Measurements from ENCODE around the gene SAMM50. TPM values are rescaled to one million over a fixed set of nuclear protein-coding genes. Genes with fewer than 3 reads are reported as not detected.

Gene SAMM50
- total RNA-seq, 2 experiments from 2014 or later, result 41.9 to 42.4 TPM

GRCh38 chr22:44031158-44031952, 76.1 kb downstream of the SAMM50 start:
- H3K9me3 Mint-ChIP-seq, result no peaks in the 10 kb centered on the region
- no peaks in the 10 kb centered on the region for H3K27me3 Mint-ChIP-seq
- no peaks in the 10 kb centered on the region for H3K36me3 Mint-ChIP-seq (ENCODE audit: low read depth)
- POLR2A ChIA-PET, result no interaction called here
- peak; percentile 37 for DNase-seq
- H3K27ac Mint-ChIP-seq, result peak overlapping the region; percentile 64
- H3K4me1 Mint-ChIP-seq, result peaks cover 36% of the 10 kb centered on the region
- CTCF ChIA-PET, result interaction anchor here (0.8 to 1.1 kb wide), 2 partner anchors 35 to 38 kb away, joined by 3 read pairs; no protein-coding TSS in a partner anchor
- H3K4me3 Mint-ChIP-seq, result peak overlapping the region; percentile 16

DNA sequence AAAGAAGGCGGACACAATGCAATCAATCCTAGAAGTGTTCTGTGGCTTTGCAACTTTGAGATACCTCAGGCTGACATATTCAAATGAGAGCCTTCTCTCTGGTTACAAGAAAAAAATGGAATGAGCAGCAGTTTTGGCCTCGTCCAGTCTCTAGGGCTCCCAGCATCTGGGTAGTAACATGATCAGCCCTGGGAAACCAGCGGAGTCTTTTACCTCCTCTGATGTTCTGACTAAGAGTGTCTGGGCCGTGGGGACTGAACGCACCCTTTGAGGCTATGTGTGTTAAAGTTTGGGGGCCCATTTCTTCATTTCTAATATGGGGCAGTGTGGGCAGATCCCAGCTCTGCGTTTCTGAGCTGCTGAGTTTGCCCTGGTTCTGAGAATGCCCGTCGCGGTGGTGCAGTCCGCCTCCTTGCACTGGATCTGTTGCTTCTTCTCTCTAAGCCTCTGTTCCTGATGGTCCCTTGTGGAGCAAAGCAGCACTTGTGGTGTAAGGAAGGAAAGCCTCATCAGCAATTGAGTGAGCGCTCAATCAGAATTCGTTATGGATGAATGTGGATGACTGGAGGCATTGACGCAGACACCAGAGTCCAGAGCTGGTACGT, 77.0 kb downstream of the SAMM50 start:
- Mint-ChIP-seq H3K27me3 (no peaks in the 10 kb centered on the region), H3K4me1 (peaks cover 28% of the 10 kb centered on the region), H3K36me3 (ENCODE audit: low read depth) (no peaks in the 10 kb centered on the region), H3K4me3 (no peak overlapping the region), H3K9me3 (no peaks in the 10 kb centered on the region), H3K27ac (no peak overlapping the region)
- CTCF ChIA-PET, result no interaction called here
- POLR2A ChIA-PET, result interaction anchor here (2.1 kb wide), 1 partner anchor 8 kb away, joined by 6 read pairs; the partner anchor contains the start of gene PARVB
- no peak for DNase-seq

- H3K4me1 Mint-ChIP-seq, result peaks cover 22% of the 10 kb centered on the region
- H3K36me3 Mint-ChIP-seq (ENCODE audit: low read depth), result no peaks in the 10 kb centered on the region
- H3K9me3 Mint-ChIP-seq, result no peaks in the 10 kb centered on the region
- ChIA-PET POLR2A (interaction anchor here (2.1 kb wide), 1 partner anchor 9 kb away, joined by 6 read pairs; the partner anchor contains the start of gene PARVB), CTCF (interaction anchor here (0.8 to 2.8 kb wide), 2 partner anchors 40 to 52 kb away, joined by 3 to 7 read pairs; no protein-coding TSS in a partner anchor)
- no peaks in the 10 kb centered on the region for H3K27me3 Mint-ChIP-seq
- no peak overlapping the region for H3K4me3 Mint-ChIP-seq
- H3K27ac Mint-ChIP-seq, result no peak overlapping the region
- no peak for DNase-seq
Measured at GRCh38 chr22:44033287-44033686, 78.0 kb downstream of the SAMM50 start.

DNA sequence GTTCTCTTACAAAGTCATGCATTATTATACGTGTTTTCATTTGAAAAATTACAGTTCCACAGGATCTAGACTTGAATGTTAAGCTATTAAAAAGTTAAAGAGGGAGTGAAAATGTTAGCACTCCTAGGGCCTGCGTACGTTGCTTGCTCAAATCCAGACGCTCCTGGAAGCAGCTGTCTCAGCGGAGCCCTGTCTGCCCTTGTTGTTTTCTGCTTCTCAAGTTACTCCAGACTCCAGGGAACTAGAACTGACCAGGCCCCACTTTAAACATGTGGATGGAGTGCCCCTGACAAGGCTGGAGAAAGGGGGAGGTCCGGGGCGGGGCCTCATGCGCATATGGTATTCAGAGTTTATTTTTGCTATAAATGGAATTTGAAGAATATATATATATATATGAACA, 78.5 kb downstream of the SAMM50 start:
- Mint-ChIP-seq H3K9me3 (no peaks in the 10 kb centered on the region), H3K36me3 (ENCODE audit: low read depth) (no peaks in the 10 kb centered on the region), H3K4me1 (peaks cover 18% of the 10 kb centered on the region), H3K27me3 (no peaks in the 10 kb centered on the region), H3K27ac (no peak overlapping the region), H3K4me3 (no peak overlapping the region)
- no peak for DNase-seq
- ChIA-PET POLR2A (interaction anchor here (2.1 kb wide), 1 partner anchor 10 kb away, joined by 6 read pairs; the partner anchor contains the start of gene PARVB), CTCF (interaction anchor here (2.8 kb wide), 1 partner anchor 40 kb away, joined by 7 read pairs; no protein-coding TSS in a partner anchor)

GRCh38 chr22:44037519-44038375, 82.5 kb downstream of the SAMM50 start:
- DNase-seq, result no peak
- H3K27ac Mint-ChIP-seq, result no peak overlapping the region
- H3K9me3 Mint-ChIP-seq, result no peaks in the 10 kb centered on the region
- no peaks in the 10 kb centered on the region for H3K27me3 Mint-ChIP-seq
- H3K36me3 Mint-ChIP-seq (ENCODE audit: low read depth), result no peaks in the 10 kb centered on the region
- ChIA-PET POLR2A (no interaction called here), CTCF (interaction anchor here (1.2 kb wide), 1 partner anchor 10 kb away, joined by 3 read pairs; no protein-coding TSS in a partner anchor)
- no peak overlapping the region for H3K4me3 Mint-ChIP-seq
- peaks cover 12% of the 10 kb centered on the region for H3K4me1 Mint-ChIP-seq

DNA sequence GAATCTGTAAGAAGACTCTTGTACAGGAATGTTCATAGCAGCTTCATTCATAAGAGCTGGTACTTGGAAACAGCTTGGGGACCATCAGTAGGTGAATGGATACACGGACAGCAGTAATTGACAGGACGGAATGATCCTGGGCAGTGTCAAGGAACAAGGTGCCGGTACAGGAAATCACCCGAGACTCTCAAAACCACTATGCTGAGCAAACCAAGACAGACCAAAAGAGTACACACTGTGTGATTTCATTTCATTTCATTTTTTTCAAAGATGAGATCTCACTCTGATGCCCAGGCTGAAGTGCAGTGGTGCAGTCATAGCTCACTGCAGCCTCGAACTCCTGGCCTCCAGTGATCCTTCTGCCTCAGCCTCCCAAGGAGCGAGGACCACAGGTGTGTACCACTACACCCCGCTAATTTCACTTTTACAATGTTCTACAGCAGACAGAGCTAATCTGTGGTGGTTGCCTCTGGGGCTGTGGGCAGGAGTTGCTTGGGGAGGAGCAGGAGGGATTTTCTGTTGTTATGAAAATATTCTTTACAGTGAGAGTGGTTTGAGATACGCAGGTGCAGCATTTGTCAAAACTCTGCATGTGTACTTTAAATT, 84.4 kb downstream of the SAMM50 start:
- Mint-ChIP-seq H3K27me3 (no peaks in the 10 kb centered on the region), H3K36me3 (ENCODE audit: low read depth) (no peaks in the 10 kb centered on the region), H3K9me3 (no peaks in the 10 kb centered on the region), H3K4me1 (peaks cover 12% of the 10 kb centered on the region), H3K4me3 (no peak overlapping the region), H3K27ac (no peak overlapping the region)
- ChIA-PET CTCF (no interaction called here), POLR2A (no interaction called here)
- DNase-seq, result no peak

GRCh38 chr22:44042249-44043218, 87.3 kb downstream of the SAMM50 start:
- Mint-ChIP-seq H3K36me3 (ENCODE audit: low read depth) (no peaks in the 10 kb centered on the region), H3K4me3 (no peak overlapping the region), H3K9me3 (no peaks in the 10 kb centered on the region), H3K27ac (no peak overlapping the region), H3K27me3 (no peaks in the 10 kb centered on the region), H3K4me1 (peaks cover 18% of the 10 kb centered on the region)
- POLR2A ChIA-PET, result no interaction called here
- CTCF ChIA-PET, result no interaction called here
- DNase-seq, result no peak

- Mint-ChIP-seq H3K36me3 (ENCODE audit: low read depth) (no peaks in the 10 kb centered on the region), H3K27me3 (no peaks in the 10 kb centered on the region), H3K9me3 (no peaks in the 10 kb centered on the region), H3K4me1 (peaks cover 16% of the 10 kb centered on the region), H3K27ac (no peak overlapping the region), H3K4me3 (no peak overlapping the region)
- POLR2A ChIA-PET, result interaction anchor here (1.1 kb wide), 1 partner anchor 21 kb away, joined by 4 read pairs; the partner anchor contains the start of gene PARVB
- DNase-seq, result no peak
- CTCF ChIA-PET, result no interaction called here
Measured at GRCh38 chr22:44045145-44045544, 89.9 kb downstream of the SAMM50 start.

Other genes with a start within 250 kb of the SAMM50 start
- under 1 TPM in 1 of 2 experiments, not detected in 1; 0.18 TPM for gene EFCAB6, start 143.1 kb upstream of the SAMM50 start, total RNA-seq
- not detected for gene SULT4A1, start 92.9 kb upstream of the SAMM50 start, total RNA-seq
- not detected for gene PNPLA5, start 63.4 kb upstream of the SAMM50 start, total RNA-seq
- gene PNPLA3, start 31.6 kb upstream of the SAMM50 start, total RNA-seq, result under 1 TPM in 1 of 2 experiments, not detected in 1; 0.08 TPM
- gene PARVB, start 68.9 kb downstream of the SAMM50 start, total RNA-seq, result 10 to 100 TPM; 41.5 to 42.0 TPM
- 100 to 1,000 TPM; 123 to 128 TPM for gene PARVG, start 225.5 kb downstream of the SAMM50 start, total RNA-seq